COLO668 (cell line): ENCODE results near the gene RASGRP2.

ENCODE experiments used
- DNase-seq: peaks from one replicate; lab custom pipeline; 2025; ENCODE audit not compliant: unreplicated experiment; lab: John Stamatoyannopoulos, UW

RASGRP2 gene

GRCh38 chr11:64757549-64758329 lies 13.8 kb upstream of the RASGRP2 start:
- no peak for DNase-seq

GRCh38 chr11:64755681-64756361 lies 11.9 kb upstream of the RASGRP2 start:
- DNase-seq = no peak

- DNase-seq = no peak
These were observed 11.1 kb upstream of the RASGRP2 start for GRCh38 chr11:64754919-64755662.

- no peak for DNase-seq
These were observed 10.4 kb upstream of the RASGRP2 start for GRCh38 chr11:64754124-64754918.

- DNase-seq = no peak
These were observed 9.6 kb upstream of the RASGRP2 start for GRCh38 chr11:64753380-64754123.

- no peak for DNase-seq
These were observed 9.1 kb upstream of the RASGRP2 start for GRCh38 chr11:64753019-64753379.

- DNase-seq = peak; percentile 30
These were observed 8.4 kb upstream of the RASGRP2 start for GRCh38 chr11:64752175-64752970.

GRCh38 chr11:64751580-64751979 lies 7.6 kb upstream of the RASGRP2 start:
- no peak for DNase-seq

GRCh38 chr11:64751136-64751535 lies 7.2 kb upstream of the RASGRP2 start:
- no peak for DNase-seq

- DNase-seq = no peak
These were observed 6.6 kb upstream of the RASGRP2 start for GRCh38 chr11:64750361-64751054.

GRCh38 chr11:64747961-64748665 lies 4.2 kb upstream of the RASGRP2 start:
- DNase-seq = no peak

GRCh38 chr11:64746486-64746885 lies 2.5 kb upstream of the RASGRP2 start:
- no peak for DNase-seq

GRCh38 chr11:64745521-64746328 lies 1.8 kb upstream of the RASGRP2 start:
- no peak for DNase-seq

- no peak for DNase-seq
These were observed 1.2 kb upstream of the RASGRP2 start for GRCh38 chr11:64745189-64745520.

GRCh38 chr11:64744544-64745188 lies 724 bp upstream of the RASGRP2 start:
- no peak for DNase-seq

GRCh38 chr11:64742889-64743590 lies 902 bp downstream of the RASGRP2 start:
- peak; percentile 42 for DNase-seq
